ENCODE data around the gene CALML4. TPM values are rescaled to one million over a fixed set of nuclear protein-coding genes. Genes with fewer than 3 reads are reported as not detected.

The CALML4 gene
- total and polyA plus RNA-seq, 2 experiments from 2014 or later, result 49.6 to 79.8 TPM

DNA sequence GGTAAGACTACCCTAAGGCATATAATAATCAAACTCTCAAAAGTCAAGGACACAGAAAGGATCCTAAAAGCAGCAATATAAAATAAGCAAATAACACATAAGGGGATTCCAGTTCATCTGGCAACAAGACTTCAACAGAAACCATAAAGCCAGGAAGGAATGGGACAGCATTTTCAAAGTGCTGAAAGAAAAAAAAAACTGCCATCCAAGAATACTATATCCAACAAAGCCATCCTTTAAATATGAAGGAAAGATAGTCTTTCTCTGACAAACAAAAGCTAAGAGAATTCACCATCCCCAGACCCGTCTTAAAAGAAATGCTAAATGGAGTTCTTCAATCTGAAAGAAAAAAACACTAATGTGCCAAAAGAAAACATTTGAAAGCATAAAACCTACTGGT lies 39.1 kb upstream of the CALML4 start:
- no peaks in the 10 kb centered on the region for H3K4me1 ChIP-seq (ENCODE audit: insufficient read depth)
- no peaks in the 10 kb centered on the region for H3K36me3 ChIP-seq (replicated peaks; ENCODE audit: insufficient read depth, low read depth)
- H4K20me1 ChIP-seq (ENCODE audit: insufficient read depth, poor library complexity, severe bottlenecking), result no peaks in the 10 kb centered on the region
- H3K4me2 ChIP-seq, result no peak overlapping the region
- no peaks in the 10 kb centered on the region for H3K9me2 ChIP-seq (replicated peaks; ENCODE audit: insufficient read depth)
- H3K9me3 ChIP-seq (ENCODE audit: low read depth), result peaks cover 3% of the 10 kb centered on the region
- H2AFZ ChIP-seq, result no peak overlapping the region
- H3K27ac ChIP-seq, result no peak overlapping the region
- no peaks in the 10 kb centered on the region for H3K79me2 ChIP-seq
- TF ChIP-seq EZH2 (IDR thresholded peaks at IDR 0.05; ENCODE audit: borderline replicate concordance) (no peak), EZH2phosphoT487 (IDR thresholded peaks at IDR 0.05; ENCODE audit: low read depth, severe bottlenecking, unreplicated experiment) (no peak)
- TF ChIP-seq, protein P1, sequence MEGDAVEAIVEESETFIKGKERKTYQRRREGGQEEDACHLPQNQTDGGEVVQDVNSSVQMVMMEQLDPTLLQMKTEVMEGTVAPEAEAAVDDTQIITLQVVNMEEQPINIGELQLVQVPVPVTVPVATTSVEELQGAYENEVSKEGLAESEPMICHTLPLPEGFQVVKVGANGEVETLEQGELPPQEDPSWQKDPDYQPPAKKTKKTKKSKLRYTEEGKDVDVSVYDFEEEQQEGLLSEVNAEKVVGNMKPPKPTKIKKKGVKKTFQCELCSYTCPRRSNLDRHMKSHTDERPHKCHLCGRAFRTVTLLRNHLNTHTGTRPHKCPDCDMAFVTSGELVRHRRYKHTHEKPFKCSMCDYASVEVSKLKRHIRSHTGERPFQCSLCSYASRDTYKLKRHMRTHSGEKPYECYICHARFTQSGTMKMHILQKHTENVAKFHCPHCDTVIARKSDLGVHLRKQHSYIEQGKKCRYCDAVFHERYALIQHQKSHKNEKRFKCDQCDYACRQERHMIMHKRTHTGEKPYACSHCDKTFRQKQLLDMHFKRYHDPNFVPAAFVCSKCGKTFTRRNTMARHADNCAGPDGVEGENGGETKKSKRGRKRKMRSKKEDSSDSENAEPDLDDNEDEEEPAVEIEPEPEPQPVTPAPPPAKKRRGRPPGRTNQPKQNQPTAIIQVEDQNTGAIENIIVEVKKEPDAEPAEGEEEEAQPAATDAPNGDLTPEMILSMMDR (IDR thresholded peaks at IDR 0.05; ENCODE audit: poor library complexity), result no peak
- no peaks in the 10 kb centered on the region for H3K27me3 ChIP-seq
- no peak overlapping the region for H3K4me3 ChIP-seq
- 92% methylated on average over 1 of the region's 1 CpG for WGBS (ENCODE audit: low lambda C conversion rate, missing lambda C conversion rate)
- no peak for DNase-seq (ENCODE audit: low spot score)

DNA sequence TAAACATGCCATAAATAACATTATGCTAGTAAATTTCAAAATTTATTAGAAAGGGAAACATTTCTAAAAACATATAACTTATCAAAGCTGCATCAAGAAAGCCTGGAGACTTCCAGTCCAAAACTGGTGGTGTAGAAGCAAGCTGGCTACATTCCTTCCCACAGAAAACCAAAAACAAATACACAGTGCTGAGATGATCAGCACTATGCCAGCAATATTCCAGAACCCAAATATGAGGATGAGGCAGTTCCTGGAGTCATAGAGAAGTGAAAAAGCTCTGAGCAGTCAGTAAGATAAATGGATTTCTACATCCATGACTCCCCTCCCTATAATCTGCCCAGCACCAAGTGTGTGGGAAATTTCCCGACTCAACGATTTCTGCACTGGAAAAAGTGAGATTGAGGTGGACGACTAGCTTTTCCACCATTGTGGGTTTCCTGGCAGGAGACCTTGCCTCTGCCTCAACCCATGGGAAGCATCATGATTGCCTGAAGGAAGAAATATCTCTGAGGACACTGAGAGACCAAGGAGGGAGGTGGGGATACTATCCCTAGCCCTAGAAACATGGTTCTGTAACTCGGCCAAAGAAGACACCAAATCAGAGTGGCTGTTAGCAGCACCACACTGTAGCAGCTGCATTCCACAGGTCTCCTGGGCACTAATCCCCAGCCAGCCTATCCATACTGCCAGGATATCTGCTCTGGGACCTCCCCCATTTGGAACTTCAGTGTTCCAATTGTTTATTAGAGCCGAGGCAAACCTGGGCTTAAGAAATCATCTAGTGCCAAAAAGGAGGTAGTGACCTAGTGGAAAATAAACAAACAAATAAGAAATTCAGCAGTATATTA lies 36.2 kb upstream of the CALML4 start:
- Histone ChIP-seq H2AFZ (no peak overlapping the region), H3K4me3 (no peak overlapping the region), H3K27me3 (no peaks in the 10 kb centered on the region), H3K79me2 (no peaks in the 10 kb centered on the region), H3K4me1 (ENCODE audit: insufficient read depth) (no peaks in the 10 kb centered on the region), H3K36me3 (replicated peaks; ENCODE audit: insufficient read depth, low read depth) (no peaks in the 10 kb centered on the region), H4K20me1 (ENCODE audit: insufficient read depth, poor library complexity, severe bottlenecking) (no peaks in the 10 kb centered on the region), H3K9me3 (ENCODE audit: low read depth) (peaks cover 3% of the 10 kb centered on the region), H3K27ac (no peak overlapping the region), H3K9me2 (replicated peaks; ENCODE audit: insufficient read depth) (no peaks in the 10 kb centered on the region), H3K4me2 (no peak overlapping the region)
- no peak for TF ChIP-seq EZH2phosphoT487 (IDR thresholded peaks at IDR 0.05; ENCODE audit: low read depth, severe bottlenecking, unreplicated experiment)
- TF ChIP-seq, protein P1 (IDR thresholded peaks at IDR 0.05; ENCODE audit: poor library complexity), result no peak
- DNase-seq (ENCODE audit: low spot score), result no peak
- 76% methylated on average over 5 of the region's 5 CpGs for WGBS (ENCODE audit: low lambda C conversion rate, missing lambda C conversion rate)

DNA sequence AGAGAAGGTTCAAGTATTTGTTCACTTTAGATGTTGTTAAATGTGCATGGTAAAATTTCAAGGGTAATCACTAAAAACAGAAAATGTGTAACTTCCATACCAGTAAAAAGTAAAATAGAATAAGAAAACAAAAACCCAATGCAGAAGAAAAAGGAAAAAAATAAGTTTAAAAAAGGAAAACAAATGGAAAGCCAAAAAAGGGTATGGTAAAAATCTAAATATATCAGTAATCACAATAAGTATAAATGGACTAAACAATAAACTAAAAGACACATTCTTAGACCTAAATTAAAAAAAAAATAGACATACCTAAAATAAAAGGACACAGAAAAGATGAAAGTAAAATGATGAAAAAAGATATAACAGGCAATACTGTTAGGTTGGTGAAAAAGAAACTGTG lies 33.9 kb upstream of the CALML4 start:
- H3K27ac ChIP-seq, result no peak overlapping the region
- TF ChIP-seq EZH2phosphoT487 (IDR thresholded peaks at IDR 0.05; ENCODE audit: low read depth, severe bottlenecking, unreplicated experiment) (no peak), EZH2 (IDR thresholded peaks at IDR 0.05; ENCODE audit: borderline replicate concordance) (no peak)
- TF ChIP-seq, protein P1 (IDR thresholded peaks at IDR 0.05; ENCODE audit: poor library complexity), result no peak
- H3K4me2 ChIP-seq, result no peak overlapping the region
- H4K20me1 ChIP-seq (ENCODE audit: insufficient read depth, poor library complexity, severe bottlenecking), result no peaks in the 10 kb centered on the region
- no peaks in the 10 kb centered on the region for H3K9me3 ChIP-seq (ENCODE audit: low read depth)
- H3K9me2 ChIP-seq (replicated peaks; ENCODE audit: insufficient read depth), result no peaks in the 10 kb centered on the region
- H3K4me3 ChIP-seq, result no peak overlapping the region
- no peaks in the 10 kb centered on the region for H3K36me3 ChIP-seq (replicated peaks; ENCODE audit: insufficient read depth, low read depth)
- no peak overlapping the region for H2AFZ ChIP-seq
- H3K4me1 ChIP-seq (ENCODE audit: insufficient read depth), result peaks cover 3% of the 10 kb centered on the region
- DNase-seq (ENCODE audit: low spot score), result no peak
- no peaks in the 10 kb centered on the region for H3K79me2 ChIP-seq
- H3K27me3 ChIP-seq, result no peaks in the 10 kb centered on the region
